ENCODE measurements around the gene FYCO1.

The FYCO1 gene

DNA sequence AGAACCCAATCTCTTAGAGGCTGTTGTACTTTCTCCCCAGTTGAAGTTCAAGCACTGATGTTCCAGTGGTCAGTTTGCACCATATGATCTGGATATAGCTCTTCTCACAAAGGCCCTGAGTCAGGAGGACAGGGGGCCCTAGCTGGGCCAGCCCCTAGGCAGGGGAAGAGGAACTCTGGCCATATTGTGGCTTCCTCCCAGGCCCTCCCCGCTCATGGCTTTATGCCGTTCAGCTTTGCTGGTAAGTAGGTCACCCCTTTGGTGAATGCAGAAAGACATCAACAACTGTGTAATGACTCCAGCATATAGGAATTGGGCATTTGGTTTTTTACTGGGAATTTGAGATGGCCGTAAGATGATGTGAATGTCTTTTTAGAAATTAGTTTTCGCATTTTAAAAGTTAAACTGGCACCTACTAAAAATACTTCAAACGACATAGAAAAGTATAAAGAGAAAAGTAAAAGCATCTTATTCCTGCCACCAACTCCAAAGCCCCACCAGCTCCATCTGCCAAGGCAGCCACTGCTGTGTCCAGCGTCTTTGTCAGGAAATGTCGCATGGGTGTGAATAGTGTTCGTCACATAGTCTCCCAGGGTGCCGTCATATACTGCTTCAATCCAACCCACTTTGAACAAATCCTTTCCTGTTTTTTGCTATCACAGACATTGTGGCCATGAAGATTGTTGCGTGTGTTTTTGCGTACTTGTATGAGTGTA, 84.0 kb downstream of the FYCO1 start:
- no peak for DNase-seq

DNA sequence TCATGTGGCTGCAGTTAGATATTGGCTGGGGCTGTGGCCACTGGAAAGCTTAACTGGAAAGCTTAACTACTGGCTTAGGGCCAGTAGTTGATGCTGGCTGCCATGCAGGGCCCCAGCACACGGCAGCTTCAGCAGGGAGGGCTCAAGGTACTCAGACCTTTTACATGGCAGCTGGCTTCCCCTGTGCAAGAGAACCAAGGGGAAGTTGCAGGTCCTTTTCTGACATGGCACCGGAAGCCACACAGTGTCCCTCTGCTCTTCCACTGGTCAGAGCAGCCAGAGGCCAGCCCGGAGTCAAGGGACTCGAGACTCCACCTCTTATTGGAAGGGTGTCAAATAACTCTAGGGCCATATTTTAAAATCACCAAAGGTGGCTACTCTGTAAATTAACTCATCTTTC, 84.7 kb downstream of the FYCO1 start:
- no peak for DNase-seq

DNA sequence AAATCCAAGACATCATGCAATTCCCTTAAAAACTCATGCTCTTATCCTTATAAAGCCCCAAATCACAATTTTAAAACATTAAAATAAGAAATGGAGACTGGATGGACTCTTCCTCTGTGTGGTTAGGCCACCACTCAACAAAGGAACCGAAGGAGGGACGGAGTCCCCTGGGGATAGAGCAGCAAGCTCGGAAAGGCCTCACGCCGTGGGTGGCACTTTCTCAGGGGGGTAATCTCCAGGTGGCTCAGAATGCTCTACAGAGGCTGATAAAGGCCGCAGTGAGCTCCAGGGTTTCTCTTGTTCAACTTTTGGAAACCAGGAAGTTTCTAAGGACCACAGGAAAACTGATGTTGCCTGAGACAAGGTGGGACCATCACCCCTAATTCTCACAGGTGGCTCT, 86.1 kb downstream of the FYCO1 start:
- DNase-seq, result no peak

DNA sequence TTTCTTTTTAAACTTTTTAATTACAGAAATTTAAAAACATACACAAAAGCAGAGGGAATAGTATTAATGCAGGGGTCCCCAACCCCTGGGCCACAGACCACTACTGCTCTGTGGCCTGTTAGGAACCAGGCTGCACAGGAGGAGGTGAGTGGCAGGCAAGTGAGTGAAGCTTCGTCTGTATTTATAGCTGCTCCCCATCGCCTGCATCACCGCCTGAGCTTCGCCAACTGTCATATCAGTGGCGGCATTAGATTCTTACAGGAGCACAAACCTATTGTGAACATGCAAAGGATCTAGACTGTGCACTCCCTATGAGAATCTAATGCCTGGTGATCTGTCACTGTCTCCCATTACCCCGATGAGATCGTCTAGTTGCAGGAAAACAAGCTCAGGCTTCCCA, 86.9 kb downstream of the FYCO1 start:
- DNase-seq, result no peak

DNA sequence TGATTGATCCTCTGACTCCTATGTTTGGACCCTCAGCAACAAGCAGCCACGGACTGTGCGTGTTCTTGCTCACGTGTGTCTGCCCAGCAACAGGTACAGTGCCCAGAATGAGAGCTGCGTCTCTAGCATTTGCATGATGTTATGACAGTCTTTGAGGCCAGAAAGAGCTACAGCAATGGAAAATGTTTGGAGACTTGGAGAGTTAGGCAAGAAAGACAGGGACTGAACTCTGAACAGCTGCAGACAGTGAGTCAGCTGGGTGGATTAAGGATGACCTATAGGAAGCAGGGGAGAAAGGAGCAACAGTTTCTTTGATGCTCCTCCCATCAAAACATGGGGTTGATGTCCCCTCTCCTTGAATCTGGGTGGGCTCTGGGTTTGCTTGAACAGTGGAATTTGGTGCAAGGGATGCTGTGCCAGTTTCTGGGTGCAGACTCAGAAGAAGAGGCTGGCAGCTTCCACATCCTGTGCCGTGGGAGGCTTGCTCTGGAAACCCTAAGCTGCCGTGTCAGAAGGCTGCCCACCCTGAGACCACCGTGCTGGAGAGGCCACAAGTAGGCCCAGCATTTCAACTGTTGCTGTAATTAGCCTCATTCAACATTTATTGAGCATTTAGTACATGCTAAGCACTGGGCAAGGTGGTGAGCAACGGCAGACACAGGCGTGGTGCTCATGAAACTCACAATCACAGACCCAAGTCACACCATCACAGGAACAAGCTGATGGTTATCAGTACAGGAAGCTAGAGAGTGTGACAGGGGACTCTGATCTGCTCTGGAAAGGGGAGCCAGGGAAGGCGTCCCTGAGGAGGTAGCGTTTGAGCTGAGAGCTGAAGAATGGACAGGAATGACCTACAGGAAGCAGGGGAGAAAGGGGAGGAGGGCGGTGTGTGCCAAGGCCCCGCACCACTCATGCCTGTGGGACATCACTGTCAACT, 87.6 kb downstream of the FYCO1 start:
- DNase-seq, result no peak

DNA sequence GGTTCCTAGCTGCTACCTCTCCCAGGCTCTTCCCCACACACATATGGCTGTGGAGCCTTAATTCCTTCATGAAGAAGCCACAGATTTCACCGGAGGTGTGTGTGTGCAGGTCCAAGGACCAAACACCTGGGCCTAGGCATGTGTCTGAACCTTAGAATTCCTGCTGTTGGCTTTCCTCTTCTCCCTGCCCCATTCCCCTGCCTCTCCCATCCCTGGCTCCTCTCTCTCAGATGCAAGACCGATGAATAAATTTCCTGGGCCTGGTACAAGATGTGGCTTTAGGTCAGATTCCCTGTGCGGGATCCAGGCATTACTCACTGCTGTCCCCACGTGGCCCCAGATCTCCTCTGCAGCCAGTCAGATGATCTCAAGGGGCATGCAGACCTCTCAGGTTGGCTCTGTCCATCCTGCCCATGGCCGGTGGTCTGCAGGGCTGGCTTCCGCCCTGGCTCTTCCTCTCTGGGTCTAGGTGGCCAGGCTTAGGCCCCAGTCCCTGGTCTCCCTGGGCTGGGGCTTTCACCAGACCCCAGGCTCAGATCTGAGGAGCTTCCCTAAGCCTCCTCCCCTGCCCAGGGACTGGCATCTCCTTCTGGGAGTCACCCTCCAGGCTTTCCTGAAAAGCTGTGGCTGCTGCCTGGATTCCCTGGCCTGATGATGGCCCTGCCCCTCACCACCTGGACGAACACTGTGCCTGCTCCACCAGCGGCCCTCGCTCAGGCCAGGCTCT, 88.8 kb downstream of the FYCO1 start:
- DNase-seq, result no peak

DNA sequence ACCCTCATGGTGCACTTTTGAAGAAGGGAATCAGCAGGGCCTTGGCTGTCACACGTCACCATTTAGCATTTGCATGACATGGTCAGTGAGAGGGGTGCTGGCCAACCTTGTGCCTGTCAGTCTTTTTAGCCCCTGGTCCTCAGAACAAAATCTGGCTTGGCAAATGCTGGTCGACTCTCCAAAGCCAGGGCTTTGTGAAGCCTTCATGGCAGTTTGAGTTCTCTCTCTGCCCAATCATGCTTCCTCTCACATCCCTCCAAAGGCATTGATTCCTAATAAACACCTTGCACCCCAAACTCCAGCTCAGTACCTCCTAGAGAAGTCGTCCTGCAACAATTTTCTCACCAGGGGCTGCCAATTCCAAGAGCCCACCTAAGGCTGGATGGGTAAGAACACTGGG, 89.9 kb downstream of the FYCO1 start:
- DNase-seq, result no peak

DNA sequence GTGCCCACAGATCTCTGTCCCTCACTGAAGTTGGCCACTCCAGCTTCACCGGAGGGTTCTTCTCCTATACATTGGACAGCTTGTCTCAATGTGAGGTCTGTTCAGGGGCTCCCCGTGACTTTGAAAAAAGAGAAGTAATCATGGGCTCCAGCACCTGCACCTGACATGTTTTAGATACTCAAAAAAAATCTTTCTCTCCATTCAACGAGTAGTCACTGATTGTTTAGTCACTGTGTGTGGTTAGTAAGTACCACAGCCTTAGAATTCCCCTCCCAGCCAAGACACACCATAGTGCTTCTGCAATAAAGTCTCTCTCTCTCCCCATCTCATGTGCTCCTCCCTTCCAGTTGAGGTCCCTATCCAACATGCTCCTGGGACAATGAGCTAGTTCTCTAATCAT, 90.7 kb downstream of the FYCO1 start:
- no peak for DNase-seq

DNA sequence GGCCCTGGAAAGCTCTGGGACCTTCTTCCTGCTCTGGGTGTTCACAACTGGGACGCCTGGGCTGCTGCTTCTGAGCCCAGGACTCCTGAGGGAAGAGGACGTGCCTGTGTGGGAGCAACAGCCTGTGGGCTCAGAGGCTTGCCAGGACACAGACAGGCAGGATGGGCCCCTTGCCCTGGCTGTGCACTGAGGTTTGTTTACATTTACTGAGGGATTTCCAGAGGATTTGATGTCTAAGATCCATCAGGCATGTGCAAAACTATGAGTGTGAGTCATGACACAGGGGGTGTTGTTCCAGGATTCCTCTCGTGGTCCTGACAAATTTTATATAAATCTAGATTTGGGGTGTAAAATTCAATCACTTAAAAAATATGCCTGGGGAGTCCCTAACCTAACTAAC, 98.7 kb downstream of the FYCO1 start:
- DNase-seq, result no peak

DNA sequence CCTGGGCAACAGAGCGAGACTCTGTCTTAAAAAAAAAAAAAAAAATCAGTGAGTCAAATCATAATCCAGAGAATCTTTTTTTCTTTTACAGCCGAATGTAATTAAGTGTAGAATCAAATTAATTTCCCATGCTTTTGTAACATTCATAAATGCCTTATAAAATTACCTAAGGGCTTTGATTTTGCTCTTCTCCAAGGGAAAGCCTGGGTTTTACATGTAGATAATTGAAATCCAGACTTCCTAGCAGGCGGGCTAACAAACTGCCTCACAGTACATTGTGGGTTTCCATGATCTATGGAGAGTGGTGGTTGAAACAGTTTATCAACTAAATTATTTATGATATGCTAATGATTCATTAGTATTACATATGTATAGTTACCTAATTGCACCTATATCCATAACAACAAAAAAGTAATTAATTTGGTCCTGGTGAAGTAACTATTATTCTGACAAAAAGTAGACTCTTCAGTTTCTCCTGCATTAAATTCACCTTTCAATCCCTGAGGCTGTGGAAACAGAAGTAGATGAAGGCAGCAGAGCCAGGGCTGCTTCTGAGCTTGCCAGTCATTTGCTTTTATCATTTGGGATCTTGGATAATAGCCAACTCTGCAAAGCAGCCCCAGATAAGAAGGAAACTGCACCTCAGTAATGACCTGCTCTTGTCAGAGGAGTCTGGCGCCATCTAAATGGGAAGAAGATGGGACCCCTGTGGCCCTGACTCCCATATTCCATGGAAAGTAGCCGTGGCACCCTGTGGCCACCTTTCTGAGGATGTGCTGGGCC, 99.7 kb downstream of the FYCO1 start:
- DNase-seq, result no peak

DNA sequence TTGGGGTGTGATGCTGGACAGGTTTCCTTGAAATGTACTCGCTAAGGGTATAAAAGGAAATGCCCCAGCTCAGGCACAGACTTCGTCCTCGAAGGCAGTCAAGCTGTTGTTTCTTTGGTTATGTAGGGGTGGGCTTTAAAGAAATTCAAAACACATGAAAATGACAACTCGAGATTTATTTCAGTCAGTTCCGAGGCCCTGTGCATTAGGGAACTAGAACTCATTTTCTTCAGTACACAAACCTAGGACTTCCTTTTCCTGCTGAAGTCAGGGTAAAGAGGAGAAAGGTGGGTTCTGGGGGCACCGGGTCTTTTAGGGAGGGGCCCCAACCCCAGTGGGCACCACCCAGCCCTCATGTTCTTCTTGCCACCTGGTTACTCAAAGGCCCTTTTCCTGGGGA, 101.6 kb downstream of the FYCO1 start:
- DNase-seq, result no peak

DNA sequence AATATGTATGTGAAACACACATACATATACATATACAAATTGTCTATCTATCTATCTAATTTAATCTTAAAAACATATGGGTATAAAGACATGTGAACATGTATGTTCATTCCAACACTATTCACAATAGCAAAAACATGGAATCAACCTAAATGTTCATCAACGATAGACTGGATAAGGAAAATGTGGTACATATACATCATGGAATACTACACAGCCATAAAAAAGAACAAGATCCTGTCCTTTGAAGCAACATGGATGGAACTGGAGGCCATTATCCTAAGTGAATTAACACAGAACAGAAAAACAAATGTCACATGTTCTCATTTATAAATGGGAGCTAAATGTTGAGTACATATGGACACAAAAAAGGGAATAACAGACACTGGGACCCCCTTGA, 103.5 kb downstream of the FYCO1 start:
- DNase-seq, result no peak

DNA sequence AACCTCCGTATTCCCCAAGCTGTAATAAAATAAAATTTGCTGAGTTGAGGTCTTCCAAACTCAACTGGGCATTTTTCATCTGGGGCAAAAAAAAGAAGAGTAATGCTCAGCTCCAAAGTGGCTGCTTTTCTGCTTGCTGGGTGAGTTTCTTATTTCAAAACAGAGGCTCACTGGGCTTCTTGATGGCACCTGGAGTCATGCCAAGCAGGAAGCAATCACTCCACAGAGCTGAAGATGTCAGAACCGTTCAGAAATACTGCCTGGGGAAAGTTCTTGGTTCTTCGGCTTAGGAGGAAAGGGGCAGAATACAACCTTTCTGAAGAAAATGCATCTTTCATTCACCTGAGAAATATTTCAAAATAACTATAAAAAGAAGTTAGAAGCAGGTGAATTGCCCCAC, 105.2 kb downstream of the FYCO1 start:
- peak; percentile 7 for DNase-seq

DNA sequence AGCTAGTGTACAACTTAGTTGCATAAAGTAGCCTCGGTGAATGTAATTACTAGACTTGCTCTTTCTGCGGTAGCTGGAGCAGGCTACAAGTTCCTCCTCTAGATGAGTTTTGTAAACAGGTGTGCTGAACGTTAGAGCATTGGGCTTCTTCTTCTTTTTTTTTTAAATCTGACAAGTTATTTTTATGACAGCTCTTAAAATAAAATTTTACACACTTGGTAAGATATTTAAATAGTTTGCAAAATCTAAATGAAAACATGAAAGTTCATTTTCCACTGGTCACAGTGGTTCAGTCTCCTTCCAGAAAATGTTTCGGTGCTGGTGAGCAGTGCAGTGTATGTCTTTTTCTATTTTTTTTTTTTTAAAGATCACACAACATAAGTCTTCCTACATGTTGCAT, 106.3 kb downstream of the FYCO1 start:
- no peak for DNase-seq

DNA sequence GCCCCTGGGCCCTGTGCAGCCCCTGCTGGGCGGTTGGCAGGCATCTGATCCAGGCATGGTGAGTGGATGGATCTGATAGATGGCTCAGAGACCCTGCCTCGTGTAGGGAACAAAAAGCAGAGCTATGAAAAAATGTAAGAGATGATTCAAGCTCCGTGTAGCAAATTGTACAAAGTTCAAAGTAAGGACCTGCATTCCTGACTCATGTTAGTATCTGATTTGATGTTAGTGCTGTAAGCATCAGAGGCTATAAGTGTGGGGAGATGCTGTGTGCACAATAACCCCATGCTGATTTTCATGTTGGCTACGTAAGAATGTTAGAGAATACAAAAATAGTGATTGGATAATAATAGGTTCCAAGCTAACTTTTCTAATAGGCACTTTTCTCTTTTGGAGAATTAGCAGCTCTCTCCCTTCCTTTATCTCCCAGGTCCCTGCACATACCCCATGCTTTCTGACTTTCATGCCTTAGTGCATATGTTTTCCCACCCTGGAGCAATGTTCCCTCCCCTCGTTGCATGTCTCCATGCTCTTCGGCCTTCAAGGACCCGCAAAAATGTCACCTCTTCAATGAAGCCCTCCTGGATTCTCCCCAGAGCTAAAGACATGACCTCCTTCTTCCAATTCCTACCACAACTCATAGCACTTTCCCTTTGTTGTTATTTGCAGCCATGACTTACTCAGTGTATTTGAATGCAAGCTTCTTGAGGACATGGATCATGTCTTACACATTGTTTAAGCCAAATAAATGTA, 107.7 kb downstream of the FYCO1 start:
- peak; percentile 11 for DNase-seq

DNA sequence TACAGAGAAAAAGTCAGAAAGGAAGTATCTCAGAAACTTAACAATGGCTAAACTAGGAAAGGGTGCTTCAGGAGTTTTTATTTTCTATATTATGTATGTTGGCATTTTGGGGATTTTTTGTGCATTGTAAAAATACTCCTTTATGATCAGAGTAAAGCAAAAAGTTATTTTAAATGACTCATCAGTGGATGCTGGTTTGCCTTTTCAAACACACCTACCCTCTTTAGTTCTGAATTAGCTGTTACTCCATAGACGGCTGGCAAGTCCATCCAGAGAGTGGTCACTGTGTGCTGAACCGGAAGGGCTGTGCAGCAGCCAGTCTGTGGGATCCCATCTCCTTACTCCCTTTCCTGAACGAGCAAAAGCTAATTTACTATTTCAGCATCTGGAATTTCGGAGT, 108.3 kb downstream of the FYCO1 start:
- no peak for DNase-seq

DNA sequence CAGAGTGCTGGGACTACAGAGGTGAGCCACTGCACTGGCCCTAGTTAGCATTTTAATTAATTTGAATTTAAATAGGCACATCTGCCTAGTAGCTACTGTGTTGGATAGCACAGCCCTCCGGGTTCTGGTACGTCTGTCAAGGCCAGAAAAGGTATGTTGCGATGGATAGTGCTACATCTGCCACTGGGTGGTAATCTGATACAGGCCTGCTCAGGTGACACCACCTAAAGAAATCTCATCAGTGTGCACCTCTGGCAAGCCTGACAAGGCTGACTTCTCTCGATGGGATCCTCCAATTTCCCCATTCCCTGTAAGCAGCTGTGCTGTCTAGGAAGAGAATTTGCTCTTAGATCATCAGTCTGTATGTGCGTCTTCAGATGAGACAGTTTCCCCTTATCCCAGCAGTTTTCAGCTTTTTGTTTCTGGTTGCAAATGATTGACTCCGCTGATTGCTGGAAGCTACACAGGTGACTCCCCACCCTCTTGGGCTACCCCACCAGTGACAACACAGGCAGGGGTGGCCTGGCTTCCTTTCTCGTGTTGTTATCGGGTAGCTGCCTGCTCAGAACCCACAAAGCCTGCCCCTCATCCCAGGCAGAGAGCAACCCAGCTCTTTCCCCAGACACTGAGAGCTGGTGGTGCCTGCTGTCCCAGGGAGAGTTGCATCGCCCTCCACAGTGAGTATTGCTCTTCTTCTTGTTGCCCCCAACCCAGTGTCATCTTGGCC, 109.5 kb downstream of the FYCO1 start, which contains the start of gene CCR9:
TSS of gene CCR9 (plus strand) at position 565 of the 727 bp plus-strand sequence. CDS start 8,391 bp downstream, outside the sequence.
- DNase-seq, result no peak

DNA sequence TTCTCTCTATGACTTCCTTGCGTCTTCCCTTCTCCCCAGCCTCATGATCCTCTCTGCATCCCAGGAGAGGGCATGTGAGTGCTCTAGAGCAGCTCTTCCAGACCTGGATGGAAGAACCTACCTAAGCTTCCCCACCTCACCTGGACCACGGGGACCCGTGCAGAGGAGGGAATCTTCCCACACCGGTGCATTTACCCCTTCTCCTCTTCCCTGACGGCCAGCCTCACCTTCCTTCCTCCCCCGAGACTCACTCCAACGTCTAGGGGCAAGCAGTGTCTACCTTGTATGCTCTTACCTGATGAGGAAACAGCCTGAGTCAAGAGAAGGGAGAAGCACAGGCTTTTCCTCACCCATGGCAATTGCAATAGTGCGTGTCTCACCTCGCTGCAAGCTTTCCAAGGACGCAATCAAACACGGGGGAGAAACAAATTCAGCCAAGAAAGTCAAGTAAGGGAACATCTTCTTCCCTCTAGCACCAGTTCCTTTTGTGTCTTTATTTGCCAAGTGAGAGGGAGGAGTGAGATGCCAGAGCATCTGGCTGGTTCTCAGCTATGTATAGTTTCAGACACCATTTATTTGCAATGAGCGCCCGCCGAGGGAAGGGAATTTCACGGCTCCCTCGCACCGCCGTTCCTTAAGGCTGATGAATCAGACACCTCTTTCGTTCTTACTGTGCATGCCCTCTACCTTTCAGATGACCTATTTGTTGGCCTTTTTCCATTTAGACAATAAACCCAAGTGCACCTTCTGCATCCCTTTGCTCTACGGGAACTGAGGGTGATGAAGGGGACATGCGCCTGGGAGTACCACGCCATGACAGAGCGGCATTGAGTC, 111.0 kb downstream of the FYCO1 start:
- no peak for DNase-seq

DNA sequence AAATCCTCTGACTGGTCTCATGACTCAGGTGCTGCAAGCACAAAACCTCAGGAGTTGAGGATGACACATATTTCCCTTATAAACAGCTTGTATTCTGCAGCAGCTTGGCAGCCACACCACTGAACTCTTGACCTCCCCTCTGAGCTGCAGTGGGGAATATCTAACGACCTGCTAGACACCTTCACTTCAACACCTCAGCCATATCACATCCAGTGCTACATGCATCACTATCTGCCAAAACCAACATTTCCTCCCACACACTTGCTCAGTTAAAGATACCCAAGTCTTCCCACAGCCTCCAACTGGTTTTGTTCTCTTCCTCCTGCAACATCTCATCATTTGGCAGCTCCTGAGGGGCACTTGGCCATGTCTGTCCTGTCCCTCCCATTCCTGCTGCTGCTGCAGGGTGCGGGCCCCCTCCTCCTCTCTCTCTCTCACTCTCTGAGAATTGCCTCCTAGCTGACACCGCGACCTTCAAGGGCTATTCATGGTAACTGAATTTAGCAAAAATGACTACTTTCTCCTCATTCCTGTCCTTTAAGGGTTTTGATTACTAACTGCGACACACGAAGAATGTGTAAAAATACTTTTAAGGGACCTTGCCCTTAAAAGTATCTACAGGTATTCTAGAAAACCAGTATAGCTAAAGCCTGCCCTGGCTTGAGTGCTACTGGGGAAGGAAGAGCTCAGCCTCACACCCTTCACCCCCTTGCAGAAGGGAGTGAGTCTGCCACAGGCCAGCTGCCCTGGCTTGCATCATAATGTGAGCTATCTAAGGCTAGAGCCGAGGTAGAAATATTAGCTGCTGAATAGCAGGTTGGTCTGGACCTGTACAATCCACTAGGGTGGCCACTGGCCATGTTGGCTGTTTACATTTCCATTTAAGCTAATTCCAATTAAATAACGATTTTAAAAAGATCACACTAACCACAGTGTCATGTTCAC, 114.3 kb downstream of the FYCO1 start:
- no peak for DNase-seq

Data from NCI-H2227 treated with DMSO at 0.1 percent for 48 hours (cell line).